Karpas-422 (cell line): Measurements from ENCODE around the gene MMP2. TPM values are rescaled to one million over a fixed set of nuclear protein-coding genes. Genes with fewer than 3 reads are reported as not detected.

ENCODE experiments used
- DNase-seq: peaks from one replicate; pipeline ENCODE4 v3.0.0-alpha.2; 2015
- H2AFZ ChIP-seq: fragments of 200-600 bp; sonication (generic); 2 replicates; pipeline ENCODE4 v1.6.1; 2014; ENCODE audit warnings: antibody characterized with exemption, low read length, mixed read lengths
- H3K27ac ChIP-seq: fragments of 200-600 bp; sonication (generic); 2 replicates; pipeline ENCODE4 v1.5.1; 2014; ENCODE audit warnings: mild to moderate bottlenecking, low read length, moderate library complexity
- H3K27me3 ChIP-seq: fragments of 200-600 bp; sonication (generic); 2 replicates; pipeline ENCODE4 v1.6.1; 2014; ENCODE audit warnings: low read length, mixed read lengths
- H3K36me3 ChIP-seq: fragments of 200-600 bp; sonication (generic); 2 replicates; pipeline ENCODE4 v1.6.1; 2014; ENCODE audit warnings: low read length, mixed read lengths; ENCODE audit not compliant: insufficient read depth
- H3K4me1 ChIP-seq: fragments of 200-600 bp; sonication (generic); 2 replicates; pipeline ENCODE4 v1.6.1; 2014; ENCODE audit warnings: mild to moderate bottlenecking, low read length, mixed read lengths
- H3K4me2 ChIP-seq: fragments of 200-600 bp; sonication (generic); 2 replicates; pipeline ENCODE4 v1.6.1; 2014; ENCODE audit warnings: low read length, low read depth, mild to moderate bottlenecking; ENCODE audit not compliant: poor library complexity, severe bottlenecking
- H3K4me3 ChIP-seq: fragments of 200-600 bp; sonication (generic); 2 replicates; pipeline ENCODE4 v1.5.1; 2014; ENCODE audit warnings: mild to moderate bottlenecking, antibody characterized with exemption, low read length, mixed read lengths
- H3K79me2 ChIP-seq: fragments of 200-600 bp; sonication (generic); 2 replicates; pipeline ENCODE4 v1.6.1; 2014; ENCODE audit warnings: mild to moderate bottlenecking, low read length, mixed read lengths
- H3K9ac ChIP-seq: fragments of 200-600 bp; sonication (generic); 2 replicates; pipeline ENCODE4 v1.6.0; 2014; ENCODE audit warnings: low read length
- H3K9me2 ChIP-seq: fragments of 200-600 bp; sonication (generic), shearing (Covaris generic); replicated peaks from 2 replicates; pipeline ENCODE4 v1.6.0; 2014; ENCODE audit warnings: mild to moderate bottlenecking, low read length, moderate library complexity; ENCODE audit not compliant: insufficient read depth
- H3K9me3 ChIP-seq: fragments of 300-700, 200-600 bp; sonication (generic); 2 replicates; pipeline ENCODE4 v1.6.1; 2014; ENCODE audit warnings: low read length, mixed read lengths
- H4K20me1 ChIP-seq: fragments of 200-600 bp; sonication (generic); 2 replicates; pipeline ENCODE4 v1.6.1; 2014; ENCODE audit warnings: mild to moderate bottlenecking, antibody characterized with exemption, low read length, low read depth; ENCODE audit not compliant: insufficient read depth
- total RNA-seq: library from RNA; depleted of rRNA; stranded (reverse); fragments of >200 nt; shearing (Covaris generic); gene quantifications from 2 replicates; pipeline ENCODE4 v1.2.3, GENCODE V29; 2014; ENCODE audit warnings: low replicate concordance

The MMP2 gene
- total RNA-seq, 1 experiment from 2014 or later: not detected

DNA sequence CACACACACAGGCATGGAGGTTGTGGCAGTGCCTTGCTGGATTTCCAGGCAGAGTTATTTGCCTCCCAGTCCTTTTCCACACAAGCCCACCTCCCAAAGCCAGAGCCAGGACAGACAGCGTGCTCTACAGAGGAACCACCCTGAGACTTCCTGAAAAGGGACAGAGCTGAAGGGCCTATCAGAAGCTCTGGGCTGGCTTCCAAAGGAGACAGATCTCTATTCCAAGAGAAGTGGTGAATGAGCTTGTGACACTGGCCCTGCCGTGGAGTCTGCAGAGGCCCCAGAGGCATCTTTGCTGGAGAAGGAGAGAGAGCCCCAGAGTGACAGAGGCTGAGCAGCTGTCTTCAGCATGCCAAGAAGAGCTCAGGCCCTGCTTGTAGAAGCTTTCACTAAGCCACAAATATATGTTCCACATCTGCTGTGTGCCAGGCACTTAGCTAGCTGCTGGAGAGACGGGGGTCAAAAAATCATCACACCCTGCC is 21.6 kb downstream of the MMP2 start:
- H3K36me3 ChIP-seq: no peaks in the 10 kb centered on the region
- H3K27ac ChIP-seq: no peak overlapping the region
- no peak for DNase-seq
- H3K27me3 ChIP-seq: no peaks in the 10 kb centered on the region
- no peaks in the 10 kb centered on the region for H4K20me1 ChIP-seq
- H3K9ac ChIP-seq: no peak overlapping the region
- no peaks in the 10 kb centered on the region for H3K9me2 ChIP-seq
- no peak overlapping the region for H2AFZ ChIP-seq
- no peaks in the 10 kb centered on the region for H3K79me2 ChIP-seq
- H3K4me1 ChIP-seq: no peaks in the 10 kb centered on the region
- H3K4me2 ChIP-seq: no peak overlapping the region
- H3K9me3 ChIP-seq: no peaks in the 10 kb centered on the region
- no peak overlapping the region for H3K4me3 ChIP-seq

DNA sequence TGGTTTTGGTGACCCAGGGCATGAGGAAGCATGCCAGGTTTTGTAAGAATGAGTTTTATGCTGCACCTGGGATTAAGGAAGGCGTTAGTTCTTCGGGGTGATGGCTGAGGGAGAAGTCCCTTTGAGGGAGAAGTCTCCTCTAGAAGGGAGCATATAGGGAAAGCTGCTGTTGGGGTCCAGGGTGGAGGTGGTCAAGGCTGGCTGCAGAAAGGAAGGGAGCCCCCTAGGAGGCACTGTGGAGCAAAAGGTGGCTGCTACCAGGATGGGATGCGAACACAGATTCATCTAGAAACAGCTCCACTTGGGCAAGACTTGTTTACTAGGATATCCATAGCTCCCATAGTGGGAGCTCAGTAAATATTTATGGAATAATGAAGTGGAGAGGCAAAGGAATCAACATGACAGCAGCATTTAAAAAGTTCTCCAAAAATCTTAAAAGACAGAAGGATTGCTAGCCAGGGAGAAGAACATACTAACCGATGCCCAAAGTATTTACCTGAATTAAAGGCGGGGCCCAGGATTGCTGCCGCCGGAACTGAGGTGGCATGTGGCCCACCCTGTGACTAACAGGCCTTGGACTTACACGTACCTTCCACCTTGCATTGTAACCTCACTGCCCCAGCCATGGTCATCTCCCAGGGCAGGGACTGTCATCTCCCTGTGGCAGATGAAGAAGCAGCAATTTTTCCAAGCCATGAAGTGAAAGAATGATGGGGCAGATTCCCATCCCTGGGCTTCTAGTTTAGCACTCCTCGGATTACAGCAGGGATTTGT is 22.7 kb downstream of the MMP2 start:
- Histone ChIP-seq H2AFZ (no peak overlapping the region), H3K9ac (no peak overlapping the region), H3K4me3 (no peak overlapping the region), H3K36me3 (no peaks in the 10 kb centered on the region), H3K79me2 (no peaks in the 10 kb centered on the region), H3K9me2 (no peaks in the 10 kb centered on the region), H3K9me3 (no peaks in the 10 kb centered on the region), H3K4me1 (no peaks in the 10 kb centered on the region), H3K27ac (no peak overlapping the region), H3K4me2 (no peak overlapping the region), H4K20me1 (no peaks in the 10 kb centered on the region), H3K27me3 (no peaks in the 10 kb centered on the region)
- DNase-seq: no peak

DNA sequence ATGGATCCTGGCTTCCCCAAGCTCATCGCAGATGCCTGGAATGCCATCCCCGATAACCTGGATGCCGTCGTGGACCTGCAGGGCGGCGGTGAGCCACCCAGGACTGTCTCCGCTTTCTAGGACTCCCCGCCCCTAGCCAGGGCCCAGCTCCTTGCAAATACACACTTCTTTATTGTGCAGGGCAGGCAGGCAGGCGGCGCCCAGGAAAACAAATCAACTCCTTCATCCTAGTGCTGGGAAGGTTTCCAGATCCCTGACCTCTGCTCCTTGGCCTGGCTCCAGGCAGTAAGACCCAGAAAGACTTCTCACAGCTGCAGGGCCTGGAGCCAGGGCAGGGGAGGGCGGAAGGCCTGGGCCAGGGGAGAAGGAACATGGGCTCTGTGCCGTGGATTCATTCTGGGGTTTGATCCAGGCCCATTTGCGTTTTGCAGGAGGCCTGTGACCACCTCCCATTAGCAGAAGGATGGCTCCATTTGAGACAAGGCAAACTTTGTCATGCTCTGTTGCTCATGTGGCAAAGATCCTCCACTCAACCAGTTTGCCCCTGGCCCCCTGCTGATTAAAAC is 23.9 kb downstream of the MMP2 start:
- no peaks in the 10 kb centered on the region for H3K27me3 ChIP-seq
- H3K79me2 ChIP-seq: no peaks in the 10 kb centered on the region
- no peaks in the 10 kb centered on the region for H3K9me2 ChIP-seq
- H3K27ac ChIP-seq: no peak overlapping the region
- H3K9ac ChIP-seq: no peak overlapping the region
- no peaks in the 10 kb centered on the region for H3K4me1 ChIP-seq
- H3K9me3 ChIP-seq: no peaks in the 10 kb centered on the region
- no peak overlapping the region for H3K4me3 ChIP-seq
- H3K4me2 ChIP-seq: no peak overlapping the region
- no peaks in the 10 kb centered on the region for H4K20me1 ChIP-seq
- no peak for DNase-seq
- no peak overlapping the region for H2AFZ ChIP-seq
- no peaks in the 10 kb centered on the region for H3K36me3 ChIP-seq

GRCh38 chr16:55503726-55504550 is 24.9 kb downstream of the MMP2 start:
- no peak overlapping the region for H3K9ac ChIP-seq
- no peaks in the 10 kb centered on the region for H3K9me3 ChIP-seq
- H3K27me3 ChIP-seq: no peaks in the 10 kb centered on the region
- no peak for DNase-seq
- H3K79me2 ChIP-seq: no peaks in the 10 kb centered on the region
- no peaks in the 10 kb centered on the region for H3K36me3 ChIP-seq
- no peaks in the 10 kb centered on the region for H3K4me1 ChIP-seq
- H3K27ac ChIP-seq: no peak overlapping the region
- no peak overlapping the region for H3K4me3 ChIP-seq
- H3K9me2 ChIP-seq: no peaks in the 10 kb centered on the region
- no peak overlapping the region for H3K4me2 ChIP-seq
- no peak overlapping the region for H2AFZ ChIP-seq
- no peaks in the 10 kb centered on the region for H4K20me1 ChIP-seq

DNA sequence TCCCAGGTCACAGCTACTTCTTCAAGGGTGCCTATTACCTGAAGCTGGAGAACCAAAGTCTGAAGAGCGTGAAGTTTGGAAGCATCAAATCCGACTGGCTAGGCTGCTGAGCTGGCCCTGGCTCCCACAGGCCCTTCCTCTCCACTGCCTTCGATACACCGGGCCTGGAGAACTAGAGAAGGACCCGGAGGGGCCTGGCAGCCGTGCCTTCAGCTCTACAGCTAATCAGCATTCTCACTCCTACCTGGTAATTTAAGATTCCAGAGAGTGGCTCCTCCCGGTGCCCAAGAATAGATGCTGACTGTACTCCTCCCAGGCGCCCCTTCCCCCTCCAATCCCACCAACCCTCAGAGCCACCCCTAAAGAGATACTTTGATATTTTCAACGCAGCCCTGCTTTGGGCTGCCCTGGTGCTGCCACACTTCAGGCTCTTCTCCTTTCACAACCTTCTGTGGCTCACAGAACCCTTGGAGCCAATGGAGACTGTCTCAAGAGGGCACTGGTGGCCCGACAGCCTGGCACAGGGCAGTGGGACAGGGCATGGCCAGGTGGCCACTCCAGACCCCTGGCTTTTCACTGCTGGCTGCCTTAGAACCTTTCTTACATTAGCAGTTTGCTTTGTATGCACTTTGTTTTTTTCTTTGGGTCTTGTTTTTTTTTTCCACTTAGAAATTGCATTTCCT is 26.5 kb downstream of the MMP2 start:
- Histone ChIP-seq H3K4me2 (no peak overlapping the region), H3K9ac (no peak overlapping the region), H3K36me3 (no peaks in the 10 kb centered on the region), H3K79me2 (no peaks in the 10 kb centered on the region), H3K9me3 (no peaks in the 10 kb centered on the region), H3K9me2 (no peaks in the 10 kb centered on the region), H2AFZ (no peak overlapping the region), H3K27ac (no peak overlapping the region), H3K4me3 (no peak overlapping the region), H3K4me1 (no peaks in the 10 kb centered on the region), H4K20me1 (no peaks in the 10 kb centered on the region), H3K27me3 (no peaks in the 10 kb centered on the region)
- no peak for DNase-seq

GRCh38 chr16:55506083-55506482 is 27.1 kb downstream of the MMP2 start:
- Histone ChIP-seq H3K4me1 (no peaks in the 10 kb centered on the region), H3K9ac (no peak overlapping the region), H2AFZ (no peak overlapping the region), H3K4me3 (no peak overlapping the region), H3K27me3 (no peaks in the 10 kb centered on the region), H3K79me2 (no peaks in the 10 kb centered on the region), H3K4me2 (no peak overlapping the region), H3K27ac (no peak overlapping the region), H3K9me2 (no peaks in the 10 kb centered on the region), H3K36me3 (no peaks in the 10 kb centered on the region), H4K20me1 (no peaks in the 10 kb centered on the region), H3K9me3 (no peaks in the 10 kb centered on the region)
- DNase-seq: no peak

DNA sequence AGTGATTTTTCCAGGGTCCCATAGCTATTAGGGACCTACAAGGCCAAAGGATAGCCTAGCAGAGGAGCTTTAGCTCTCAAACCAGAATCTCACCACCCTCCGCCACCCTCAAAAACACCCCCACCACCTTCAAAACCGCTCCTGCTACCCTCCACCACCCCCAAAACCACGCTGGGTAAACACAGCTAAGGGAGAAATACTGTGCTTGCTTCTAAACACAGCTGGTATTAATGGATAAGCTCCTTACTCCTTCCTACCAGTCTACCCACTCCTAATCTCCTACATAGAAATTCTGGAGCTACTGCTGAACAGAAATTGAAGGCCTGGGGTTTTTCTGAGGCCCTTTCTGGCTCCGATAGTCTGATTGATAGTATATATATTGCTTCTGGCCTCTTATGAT is 27.7 kb downstream of the MMP2 start:
- no peaks in the 10 kb centered on the region for H4K20me1 ChIP-seq
- H3K9ac ChIP-seq: no peak overlapping the region
- DNase-seq: no peak
- no peaks in the 10 kb centered on the region for H3K9me2 ChIP-seq
- no peaks in the 10 kb centered on the region for H3K9me3 ChIP-seq
- no peaks in the 10 kb centered on the region for H3K79me2 ChIP-seq
- H3K27me3 ChIP-seq: no peaks in the 10 kb centered on the region
- H3K36me3 ChIP-seq: no peaks in the 10 kb centered on the region
- H2AFZ ChIP-seq: no peak overlapping the region
- H3K4me1 ChIP-seq: no peaks in the 10 kb centered on the region
- no peak overlapping the region for H3K4me3 ChIP-seq
- H3K4me2 ChIP-seq: no peak overlapping the region
- no peak overlapping the region for H3K27ac ChIP-seq
